VCaP (cell line): ENCODE results near the gene CHI3L1.

Source experiments
- H3K27ac ChIP-seq: fragments of 450-650 bp; 2 replicates; pipeline ENCODE4 v1.5.1; 2017
- CTCF ChIP-seq: fragments of 450-650 bp; conservative IDR thresholded peaks from 2 replicates; pipeline ENCODE4 v1.5.1; 2017; ENCODE audit warnings: mild to moderate bottlenecking, moderate library complexity

The CHI3L1 gene

GRCh38 chr1:203175827-203176241, 10.7 kb downstream of the CHI3L1 start:
- H3K27ac ChIP-seq: no peak overlapping the region
- no peak for TF ChIP-seq CTCF

GRCh38 chr1:203175237-203175826, 11.2 kb downstream of the CHI3L1 start, which contains the start of gene MYBPH:
Gene MYBPH (minus strand): TSS chr1:203175826. CDS start chr1:203175755, 71 bp downstream.
- H3K27ac ChIP-seq: no peak within 1 kb of the TSS
- no peak for TF ChIP-seq CTCF

DNA sequence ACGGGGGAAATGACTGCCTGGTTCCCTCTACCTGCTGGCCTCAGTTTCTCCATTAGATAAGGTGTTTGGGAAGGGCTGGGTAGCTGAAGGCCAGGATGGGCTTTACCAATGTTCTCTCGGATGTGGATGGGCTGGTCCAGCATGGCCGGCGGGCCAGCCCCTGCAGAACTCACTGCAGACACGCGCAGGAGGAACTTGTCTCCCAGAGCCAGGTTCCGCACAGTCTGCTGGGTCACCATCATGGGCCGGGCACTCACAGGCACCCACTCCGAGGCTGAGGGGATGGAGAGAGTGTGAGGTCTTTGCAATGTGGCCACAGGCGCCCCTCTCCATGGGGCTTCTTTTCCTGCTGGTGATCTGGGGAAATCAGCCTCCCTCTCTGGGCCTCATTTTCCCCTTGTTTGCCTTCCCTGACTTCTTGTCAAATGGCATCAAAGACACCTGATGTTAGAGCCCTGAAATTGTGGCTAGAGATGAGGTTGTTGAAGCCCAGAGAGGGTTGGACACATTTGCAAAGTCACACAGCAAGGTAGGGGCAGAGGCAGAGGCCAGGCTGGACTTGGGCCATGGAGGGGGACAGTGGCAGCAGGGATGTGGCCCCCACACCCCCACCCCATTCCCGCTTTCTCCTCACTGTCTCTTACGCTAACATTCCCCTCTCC, 12.0 kb downstream of the CHI3L1 start:
- TF ChIP-seq CTCF: no peak

GRCh38 chr1:203173566-203173965, 12.9 kb downstream of the CHI3L1 start:
- no peak for TF ChIP-seq CTCF
- no peak overlapping the region for H3K27ac ChIP-seq

More for the DNA sequence above, 12.0 kb downstream of the CHI3L1 start:
- no peak overlapping the region for H3K27ac ChIP-seq

GRCh38 chr1:203173011-203173555, 13.4 kb downstream of the CHI3L1 start:
- no peak overlapping the region for H3K27ac ChIP-seq
- no peak for TF ChIP-seq CTCF

- H3K27ac ChIP-seq: no peak overlapping the region
- TF ChIP-seq CTCF: peak; percentile 89
These were observed 14.1 kb downstream of the CHI3L1 start for GRCh38 chr1:203172184-203173010.
